Uterus (tissue), 2 donors: ENCODE measurements around the gene TMEM132C.

Experiments
- CTCF ChIP-seq, 4 experiments: fragments of 200-600 bp in 2 of 4; fragments of 450-650 bp in 2 of 4; sonication (generic) in 2 of 4; IDR thresholded peaks; one replicate each; pipeline ENCODE4 v1.5.1; 2016 to 2019; ENCODE audit warnings: antibody characterized with exemption in 4 of 4, mild to moderate bottlenecking in 2 of 4, moderate library complexity in 1 of 4
- POLR2A ChIP-seq, 2 donors: fragments of 450-650 bp; IDR thresholded peaks; one replicate each; pipeline ENCODE4 v1.6.1; 2016; ENCODE audit warnings: antibody characterized with exemption in 2 of 2, mild to moderate bottlenecking in 1 of 2, moderate library complexity in 1 of 2

GRCh38 chr12:128594521-128594920 lies 327.6 kb downstream of the TMEM132C start:
- TF ChIP-seq CTCF (IDR thresholded peaks at IDR 0.05) (no peak), POLR2A (IDR thresholded peaks at IDR 0.05) (no peak)
